NT2/D1 (cell line): ENCODE measurements around the gene CA9.

Experiments
- SUZ12 ChIP-seq: IDR thresholded peaks from 2 replicates; pipeline ENCODE4 v1.6.1; 2011; ENCODE audit not compliant: insufficient read length, insufficient read depth; ENCODE audit errors: extremely low read depth
- YY1 ChIP-seq: IDR thresholded peaks from 2 replicates; pipeline ENCODE4 v1.6.1; 2011; ENCODE audit not compliant: insufficient read length, insufficient read depth

- TF ChIP-seq YY1: no peak
- TF ChIP-seq SUZ12: no peak
Measured at GRCh38 chr9:35635730-35636129, 38.0 kb upstream of the CA9 start.
